Astrocyte of the spinal cord (primary cell): ENCODE measurements around the gene MAPK1.
A peak's percentile ranks its signal among the peaks of the same experiment; 100 is the strongest.

Experiments used
- DNase-seq: peaks from one replicate; pipeline ENCODE4 v3.0.0; 2011; ENCODE audit warnings: low read depth, low spot score
- H3K4me3 ChIP-seq: 2 replicates; pipeline ENCODE4 v1.5.1; 2011; ENCODE audit warnings: low read depth, mild to moderate bottlenecking, low read length, moderate library complexity
- CTCF ChIP-seq: IDR thresholded peaks from 2 replicates; pipeline ENCODE4 v1.5.1; 2012; ENCODE audit warnings: low read depth, mild to moderate bottlenecking, low read length, inconsistent platforms
- in situ Hi-C: cut with HindIII; loops from 2 replicates; pipeline ENCODE4 v1.10.0; 2017; ENCODE audit warnings: low sequenced_read_pairs

Gene MAPK1

GRCh38 chr22:21868651-21869050 is 1.2 kb upstream of the MAPK1 start:
- in situ Hi-C loops: no loop called here
- no peak for DNase-seq
- TF ChIP-seq CTCF: no peak
- H3K4me3 ChIP-seq: no peak overlapping the region

- no peak for TF ChIP-seq CTCF
- DNase-seq: no peak
These were observed 465 bp downstream of the MAPK1 start for GRCh38 chr22:21866833-21867527.

GRCh38 chr22:21865041-21865440 is 2.4 kb downstream of the MAPK1 start:
- in situ Hi-C loops: no loop called here
- peak; percentile 82 for DNase-seq
- no peak overlapping the region for H3K4me3 ChIP-seq

More at GRCh38 chr22:21866833-21867527, 465 bp downstream of the MAPK1 start:
- in situ Hi-C loops: no loop called here
- peak overlapping the region; percentile 94 for H3K4me3 ChIP-seq

GRCh38 chr22:21862386-21863245 is 4.8 kb downstream of the MAPK1 start:
- no peak for DNase-seq
- in situ Hi-C loops: no loop called here
- no peak for TF ChIP-seq CTCF
- no peak overlapping the region for H3K4me3 ChIP-seq

More at GRCh38 chr22:21865041-21865440, 2.4 kb downstream of the MAPK1 start:
- no peak for TF ChIP-seq CTCF

GRCh38 chr22:21861851-21862250 is 5.6 kb downstream of the MAPK1 start:
- in situ Hi-C loops: no loop called here
- DNase-seq: no peak
- no peak overlapping the region for H3K4me3 ChIP-seq
- TF ChIP-seq CTCF: no peak

GRCh38 chr22:21861264-21861848 is 6.1 kb downstream of the MAPK1 start:
- DNase-seq: no peak
- H3K4me3 ChIP-seq: no peak overlapping the region
- TF ChIP-seq CTCF: no peak
- in situ Hi-C loops: no loop called here
